HG02973 (cell line): Measurements from ENCODE around the gene HTR3D.
"Not testable (repeated sequence)": the region's sequence is repeated elsewhere in the genome, so short reads cannot be mapped to it uniquely, and the experiment has no call there.

Experiments
- ATAC-seq: cut with Tn5 transposase; IDR thresholded peaks from one replicate; pipeline ENCODE4 v1.9.1; 2021; ENCODE audit warnings: moderate library complexity; ENCODE audit not compliant: unreplicated experiment

HTR3D gene, protein sequence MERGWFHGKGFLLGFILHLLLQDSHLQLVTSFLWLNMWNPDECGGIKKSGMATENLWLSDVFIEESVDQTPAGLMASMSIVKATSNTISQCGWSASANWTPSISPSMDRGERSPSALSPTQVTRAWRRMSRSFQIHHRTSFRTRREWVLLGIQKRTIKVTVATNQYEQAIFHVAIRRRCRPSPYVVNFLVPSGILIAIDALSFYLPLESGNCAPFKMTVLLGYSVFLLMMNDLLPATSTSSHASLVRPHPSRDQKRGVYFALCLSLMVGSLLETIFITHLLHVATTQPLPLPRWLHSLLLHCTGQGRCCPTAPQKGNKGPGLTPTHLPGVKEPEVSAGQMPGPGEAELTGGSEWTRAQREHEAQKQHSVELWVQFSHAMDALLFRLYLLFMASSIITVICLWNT

DNA sequence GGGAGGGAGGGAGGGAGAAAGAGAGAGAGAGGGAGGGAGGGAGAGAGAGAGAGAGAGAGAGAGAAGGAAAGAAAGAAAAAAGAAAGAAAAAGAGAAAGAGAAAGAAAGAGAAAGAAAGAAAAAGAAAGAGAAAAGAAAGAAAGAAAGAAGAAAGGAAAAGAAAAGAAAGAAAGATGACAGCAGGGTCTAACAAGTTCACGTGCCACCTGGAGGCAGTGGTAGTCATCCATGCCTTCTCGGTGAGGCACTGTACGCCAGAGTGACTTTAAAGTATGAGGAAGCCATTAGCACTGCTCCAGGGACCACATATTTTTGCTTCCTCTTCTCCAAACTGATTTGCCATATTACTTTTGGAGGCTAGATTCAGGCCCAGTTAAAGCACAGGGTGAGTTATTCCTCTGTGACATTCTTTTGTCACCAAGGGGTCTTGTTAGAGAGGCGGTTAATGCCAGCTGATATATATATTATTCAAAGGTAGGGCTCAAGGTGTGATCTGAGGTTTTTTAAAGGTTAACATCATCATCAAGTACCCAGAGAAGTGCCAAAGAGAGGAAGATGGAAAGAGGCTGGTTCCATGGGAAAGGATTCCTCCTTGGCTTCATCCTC lies at the start of gene HTR3D:
HTR3D (plus strand) TSS at position 556 of the 606 bp plus-strand sequence; CDS start at position 556, 0 bp downstream.
- no peak for ATAC-seq

DNA sequence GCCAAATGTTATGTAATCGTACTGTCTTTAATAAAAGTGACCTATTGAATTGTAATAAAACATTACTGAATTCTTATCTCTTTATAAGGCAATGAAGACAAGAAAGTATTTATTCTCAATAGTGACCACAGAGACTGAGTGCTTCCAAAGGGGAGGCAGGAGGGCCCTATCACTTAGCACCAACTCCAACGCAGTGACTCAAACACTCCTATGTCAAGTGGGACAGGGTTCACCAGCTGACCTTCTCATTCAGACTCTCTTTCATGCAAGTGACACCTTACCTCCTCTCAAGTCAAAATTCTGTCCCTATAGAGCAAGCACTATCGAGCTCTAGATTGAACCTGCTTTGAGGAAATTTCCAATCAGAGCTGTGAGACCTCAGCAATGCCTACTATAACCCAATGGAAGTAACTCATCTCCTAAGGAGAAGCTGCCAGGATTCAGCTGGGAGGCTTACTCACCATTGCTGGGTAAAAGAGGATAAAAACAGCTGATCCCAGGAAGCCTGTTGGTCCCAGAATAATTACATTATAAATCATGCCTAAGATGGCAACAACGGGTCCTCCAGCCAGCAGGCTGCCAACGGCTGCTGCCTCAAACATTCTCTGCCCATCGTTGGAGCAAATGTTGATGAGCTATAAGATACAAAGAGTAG lies 49.4 kb upstream of the HTR3D start:
- no peak for ATAC-seq

DNA sequence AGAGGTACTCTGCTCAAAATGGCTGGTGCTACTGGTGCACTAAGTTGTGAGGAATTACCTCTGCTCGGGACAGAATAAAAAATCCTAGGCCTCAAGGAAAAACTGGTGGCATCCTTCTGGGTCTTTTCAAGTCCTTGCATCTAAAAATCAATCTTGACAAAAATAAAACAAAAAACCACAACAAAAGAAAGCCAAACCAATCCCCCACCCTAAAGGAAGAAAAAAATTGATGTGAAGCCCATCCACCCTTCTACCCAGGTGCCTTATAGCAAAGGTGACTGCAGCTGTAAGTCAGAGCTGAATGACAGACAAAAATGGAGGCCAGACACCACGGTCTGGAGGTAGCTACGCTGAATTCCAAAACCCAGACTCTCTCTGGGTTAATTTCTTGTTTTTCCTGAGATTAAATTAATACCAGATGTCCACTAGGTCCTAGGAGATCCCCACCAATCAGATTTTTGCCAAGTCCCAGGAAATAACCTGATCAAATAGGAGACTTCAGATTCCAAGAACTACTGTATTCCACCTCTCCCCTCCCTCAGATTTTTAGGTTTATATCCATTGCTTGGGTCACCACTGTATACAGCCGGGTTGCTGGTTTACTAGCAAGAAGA lies 47.3 kb upstream of the HTR3D start:
- no peak for ATAC-seq

DNA sequence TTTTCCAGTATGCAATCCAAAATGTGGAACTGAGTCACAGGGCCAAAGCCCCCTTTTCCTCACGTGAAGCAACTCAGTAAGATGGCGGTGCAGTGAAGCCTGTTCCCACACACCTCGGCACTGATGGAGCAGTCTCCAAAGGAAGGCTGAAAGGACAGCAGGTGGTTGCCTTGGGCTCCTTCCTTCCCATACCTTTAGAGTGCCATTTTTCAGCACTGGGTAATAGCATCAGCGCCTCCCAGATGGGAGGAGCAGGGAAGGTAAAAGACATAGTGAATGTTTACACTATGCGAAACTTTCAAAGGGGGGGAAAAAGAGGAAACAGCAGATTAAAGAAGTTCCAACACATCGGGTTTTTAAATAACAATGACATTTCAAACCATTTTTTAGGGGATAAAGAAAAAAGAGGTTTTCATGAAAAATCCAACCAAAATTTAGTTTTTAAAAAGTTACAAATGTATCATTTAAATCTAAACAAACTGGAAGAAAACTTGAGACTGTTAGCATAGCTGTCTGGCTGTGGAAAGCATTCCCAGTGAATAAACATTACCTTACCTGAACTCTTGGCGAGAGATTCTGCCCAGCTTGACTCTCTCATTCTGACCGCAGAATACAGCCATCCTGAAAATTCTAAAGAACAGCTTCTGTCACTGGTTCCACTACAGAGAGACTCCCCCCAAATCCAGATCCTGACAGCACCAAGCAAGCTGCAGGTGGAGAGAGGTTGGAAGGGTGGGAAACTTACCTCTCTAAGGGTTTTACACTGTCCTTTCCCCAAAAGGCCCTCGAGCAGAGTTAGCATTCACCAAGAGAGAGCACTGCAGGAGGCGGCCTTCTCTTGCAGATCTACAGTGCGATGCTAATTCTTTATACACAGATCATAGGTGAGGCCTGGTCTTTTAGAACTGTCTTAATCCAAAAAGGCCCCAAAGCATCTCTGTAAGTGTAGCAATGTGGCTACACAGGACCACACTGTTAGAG lies 46.5 kb upstream of the HTR3D start:
- ATAC-seq: no peak

DNA sequence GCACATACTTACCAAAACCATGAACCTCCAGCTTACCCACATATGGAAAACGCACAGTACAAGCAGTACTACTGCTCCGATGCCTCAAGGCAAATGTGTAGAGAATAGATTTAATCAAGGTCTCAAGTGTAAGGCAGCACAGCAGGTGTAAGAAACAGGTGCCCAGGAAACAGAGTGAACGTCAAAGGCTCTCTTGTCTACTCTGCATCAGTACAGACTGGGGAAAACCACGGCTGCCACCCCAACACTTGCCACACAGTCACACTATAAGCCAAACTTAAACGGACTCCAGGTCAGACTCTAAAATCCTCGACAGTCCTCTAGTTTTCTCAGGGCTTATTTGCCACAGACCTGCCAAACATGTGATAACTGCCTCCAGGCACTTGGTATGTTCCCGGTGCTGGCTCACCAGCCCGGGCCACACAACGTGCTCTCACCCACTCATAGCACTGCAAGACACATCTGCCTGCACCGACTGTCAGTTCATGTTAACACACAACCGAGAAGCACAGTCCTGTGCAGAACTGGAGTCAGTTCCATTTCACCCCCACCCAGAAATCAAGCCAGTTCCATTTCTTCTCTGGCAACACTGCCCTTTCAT lies 44.4 kb upstream of the HTR3D start:
- no peak for ATAC-seq

DNA sequence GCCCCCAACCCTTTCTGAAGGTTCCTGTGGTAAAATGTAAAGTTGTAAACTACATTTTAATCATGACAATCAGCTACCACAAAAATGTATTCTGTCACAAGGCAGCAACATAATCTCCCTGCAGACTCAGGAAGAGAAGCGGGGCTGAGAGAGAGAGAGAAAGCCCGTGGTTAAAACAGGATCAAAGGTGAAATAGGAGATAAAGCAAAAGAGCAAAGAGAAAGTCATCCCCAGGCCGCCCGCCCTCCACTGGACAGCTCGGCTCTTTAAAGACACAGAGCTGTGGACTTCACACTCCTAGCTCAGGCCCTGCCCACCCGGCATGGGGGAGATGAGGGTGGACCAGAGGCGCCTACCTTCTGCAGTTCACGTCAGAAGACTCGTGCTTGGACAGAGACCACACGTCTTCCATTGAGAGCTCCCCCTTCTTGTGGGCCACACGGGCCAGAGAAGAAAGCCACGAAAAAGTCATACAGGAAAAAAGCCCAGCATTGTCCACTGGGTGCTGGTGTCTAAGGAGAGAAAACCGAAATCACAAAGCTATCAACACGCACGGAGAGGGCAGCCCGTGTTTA lies 43.2 kb upstream of the HTR3D start:
- ATAC-seq: no peak

GRCh38 chr3:183991403-183991802 lies 40.1 kb upstream of the HTR3D start:
- no peak for ATAC-seq

DNA sequence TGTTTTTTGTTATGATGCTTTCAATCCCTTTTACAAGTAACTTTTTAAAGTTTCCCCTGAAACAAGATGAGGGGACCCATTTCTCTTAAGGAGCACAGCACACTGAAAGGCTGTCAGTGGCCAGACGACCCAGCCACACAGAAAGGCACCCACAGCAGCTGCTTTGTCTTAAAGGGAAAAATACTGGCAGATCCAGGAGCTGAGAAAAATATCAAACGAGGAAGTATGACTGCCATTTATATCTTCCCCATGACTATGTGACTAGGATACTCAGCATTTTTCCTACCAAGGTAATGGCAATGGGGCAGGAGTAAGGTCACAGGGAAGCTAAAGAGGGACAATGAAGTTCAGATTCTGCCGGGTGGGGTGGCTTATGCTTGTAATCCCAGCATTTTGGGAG lies 29.8 kb upstream of the HTR3D start:
- ATAC-seq: no peak

- ATAC-seq: no peak
Observed at GRCh38 chr3:184002469-184002868, 29.1 kb upstream of the HTR3D start.

DNA sequence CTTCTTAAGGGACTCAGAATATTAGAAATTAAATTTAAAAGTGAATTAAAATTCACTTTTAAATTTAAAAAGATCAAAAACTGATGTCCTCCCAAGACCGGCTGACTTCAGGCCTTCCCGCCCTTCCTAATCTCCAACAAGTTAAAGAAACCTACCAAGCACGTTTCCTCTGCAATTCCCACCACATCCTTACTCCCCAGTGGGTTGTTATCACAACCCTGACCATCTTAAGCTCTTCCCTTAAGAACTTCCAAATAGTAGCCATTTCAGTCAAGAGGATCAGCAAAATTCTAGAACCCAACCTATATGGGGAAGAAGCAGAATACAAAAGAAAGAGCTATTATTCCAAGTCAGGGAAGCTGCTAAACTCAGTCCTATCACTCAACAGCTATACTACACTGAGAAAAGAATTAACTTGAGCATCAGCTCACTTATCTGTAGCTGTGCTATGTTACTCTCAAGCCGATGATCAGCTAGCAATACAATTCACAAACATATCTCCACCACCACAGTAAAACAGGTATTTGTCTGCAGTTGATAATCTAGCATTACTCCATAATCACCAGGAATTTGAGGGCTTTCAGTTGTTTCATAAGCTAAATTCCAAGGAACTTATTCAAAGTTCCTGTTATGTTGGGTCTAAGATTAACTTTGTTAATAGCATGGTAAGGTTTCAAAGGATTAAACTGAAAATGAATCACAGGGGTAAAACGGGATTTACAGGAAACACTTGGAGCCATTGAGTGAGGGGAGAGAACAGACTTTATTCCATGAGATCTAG lies 28.2 kb upstream of the HTR3D start:
- ATAC-seq: no peak

- no peak for ATAC-seq
Observed at GRCh38 chr3:184004476-184004875, 27.1 kb upstream of the HTR3D start.

- peak; percentile 83 for ATAC-seq
Observed at GRCh38 chr3:184005941-184006507, 25.5 kb upstream of the HTR3D start.

- not testable (repeated sequence) for ATAC-seq
Observed at GRCh38 chr3:184007143-184007813, 24.3 kb upstream of the HTR3D start.

DNA sequence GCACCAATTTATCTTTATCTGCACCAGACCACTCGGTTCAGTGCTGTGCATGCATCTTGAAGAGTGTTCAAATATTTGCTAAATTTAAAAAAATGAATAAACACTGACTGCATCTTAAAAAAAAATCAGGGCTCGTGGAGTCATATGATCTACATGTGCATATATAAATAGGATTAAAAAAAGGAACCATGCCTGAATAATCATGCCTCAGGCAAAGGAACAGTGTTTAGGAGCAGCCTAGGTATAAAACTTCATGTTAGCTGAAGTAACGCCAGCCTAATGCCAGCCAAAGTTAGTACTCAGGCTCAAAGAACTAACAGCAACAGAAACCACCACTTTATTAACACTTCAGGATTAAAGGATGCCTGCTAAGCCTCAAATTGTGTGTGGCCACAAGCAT lies 23.4 kb upstream of the HTR3D start:
- ATAC-seq: no peak

GRCh38 chr3:184011230-184011876 lies 20.2 kb upstream of the HTR3D start:
- ATAC-seq: no peak

DNA sequence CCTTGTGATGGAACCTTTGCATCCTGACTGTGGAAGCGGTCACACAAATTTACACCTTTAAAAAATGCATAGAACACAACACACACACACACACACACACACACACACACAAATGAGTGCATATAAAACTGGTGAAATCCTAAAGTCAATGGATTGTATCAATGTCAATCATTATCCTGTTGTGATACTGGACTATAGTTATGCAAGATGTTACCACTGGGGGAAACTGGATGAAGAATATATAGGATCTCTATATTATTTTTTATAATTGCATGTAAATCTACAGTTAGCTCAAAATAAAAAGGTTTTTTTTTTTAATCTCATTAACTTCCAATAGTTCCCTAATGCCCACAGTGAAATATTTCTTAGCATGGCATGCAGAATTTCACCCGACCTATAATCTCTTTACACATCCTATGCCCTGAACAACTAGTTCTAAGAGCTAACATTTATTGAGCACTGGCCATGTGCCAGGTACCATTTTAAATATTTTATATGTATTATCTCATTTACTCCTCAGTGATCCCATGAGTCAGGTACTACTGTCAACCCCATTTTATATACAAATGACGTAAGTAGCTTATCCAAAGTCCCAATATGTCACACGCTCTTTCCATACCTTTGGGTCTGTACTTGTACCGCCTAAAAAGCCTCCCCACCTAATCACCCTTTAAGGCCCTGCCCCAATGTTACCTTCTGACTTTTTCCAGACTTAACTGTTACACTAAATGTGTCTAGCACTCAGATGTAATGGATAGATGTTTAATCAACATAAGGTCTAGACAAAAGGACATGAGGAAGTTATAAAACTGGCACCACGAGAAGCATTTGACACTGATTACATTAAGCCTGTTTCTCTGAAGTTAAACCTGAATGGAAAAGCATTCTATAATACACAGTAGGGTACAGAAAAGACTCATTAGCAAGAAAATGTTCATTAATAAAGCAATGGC lies 19.3 kb upstream of the HTR3D start:
- ATAC-seq: no peak
